DOHH2 (cell line): ENCODE data around the gene MYH15.

Source experiments
- CTCF ChIP-seq: fragments of 200-600 bp; sonication (generic); IDR thresholded peaks from one replicate; pipeline ENCODE4 v1.5.1; 2014; ENCODE audit warnings: antibody characterized with exemption, mild to moderate bottlenecking, low read depth, low read length; ENCODE audit not compliant: poor library complexity, severe bottlenecking
- EZH2phosphoT487 ChIP-seq: fragments of 200-600 bp; sonication (generic); IDR thresholded peaks from 2 replicates; pipeline ENCODE4 v1.6.1; 2017; ENCODE audit warnings: borderline replicate concordance, mild to moderate bottlenecking, antibody characterized with exemption, low read length, moderate library complexity, mixed read lengths

- no peak for TF ChIP-seq CTCF
- TF ChIP-seq EZH2phosphoT487, result no peak
Observed at GRCh38 chr3:108461661-108462111, 48.7 kb downstream of the MYH15 start.
